Testis (tissue), 2 donors: ENCODE results near the gene POLRMT.

Experiments
- POLR2A ChIP-seq: fragments of 450-650 bp; IDR thresholded peaks from one replicate; pipeline ENCODE4 v1.6.1; 2017; ENCODE audit warnings: antibody characterized with exemption, mild to moderate bottlenecking, moderate library complexity
- TF ChIP-seq, protein P1 (sequence below), 3 experiments: fragments of 450-650 bp in 2 of 3; fragments of 200-600 bp in 1 of 3; sonication (generic) in 1 of 3; IDR thresholded peaks; one replicate each; pipeline ENCODE4 v1.5.1; 2016 to 2019; ENCODE audit warnings: antibody characterized with exemption in 3 of 3, mild to moderate bottlenecking in 2 of 3, moderate library complexity in 1 of 3

GRCh38 chr19:648904-649801 lies 15.8 kb upstream of the POLRMT start:
- TF ChIP-seq POLR2A = no peak
- TF ChIP-seq, protein P1, sequence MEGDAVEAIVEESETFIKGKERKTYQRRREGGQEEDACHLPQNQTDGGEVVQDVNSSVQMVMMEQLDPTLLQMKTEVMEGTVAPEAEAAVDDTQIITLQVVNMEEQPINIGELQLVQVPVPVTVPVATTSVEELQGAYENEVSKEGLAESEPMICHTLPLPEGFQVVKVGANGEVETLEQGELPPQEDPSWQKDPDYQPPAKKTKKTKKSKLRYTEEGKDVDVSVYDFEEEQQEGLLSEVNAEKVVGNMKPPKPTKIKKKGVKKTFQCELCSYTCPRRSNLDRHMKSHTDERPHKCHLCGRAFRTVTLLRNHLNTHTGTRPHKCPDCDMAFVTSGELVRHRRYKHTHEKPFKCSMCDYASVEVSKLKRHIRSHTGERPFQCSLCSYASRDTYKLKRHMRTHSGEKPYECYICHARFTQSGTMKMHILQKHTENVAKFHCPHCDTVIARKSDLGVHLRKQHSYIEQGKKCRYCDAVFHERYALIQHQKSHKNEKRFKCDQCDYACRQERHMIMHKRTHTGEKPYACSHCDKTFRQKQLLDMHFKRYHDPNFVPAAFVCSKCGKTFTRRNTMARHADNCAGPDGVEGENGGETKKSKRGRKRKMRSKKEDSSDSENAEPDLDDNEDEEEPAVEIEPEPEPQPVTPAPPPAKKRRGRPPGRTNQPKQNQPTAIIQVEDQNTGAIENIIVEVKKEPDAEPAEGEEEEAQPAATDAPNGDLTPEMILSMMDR (IDR thresholded peaks at IDR 0.05) = no peak
